GM19043 (cell line): ENCODE data around the gene LRRK1.

ENCODE experiments used
- ATAC-seq: cut with Tn5 transposase; IDR thresholded peaks from one replicate; pipeline ENCODE4 v1.9.1; 2021; ENCODE audit warnings: low read depth; ENCODE audit not compliant: unreplicated experiment

The LRRK1 gene

DNA sequence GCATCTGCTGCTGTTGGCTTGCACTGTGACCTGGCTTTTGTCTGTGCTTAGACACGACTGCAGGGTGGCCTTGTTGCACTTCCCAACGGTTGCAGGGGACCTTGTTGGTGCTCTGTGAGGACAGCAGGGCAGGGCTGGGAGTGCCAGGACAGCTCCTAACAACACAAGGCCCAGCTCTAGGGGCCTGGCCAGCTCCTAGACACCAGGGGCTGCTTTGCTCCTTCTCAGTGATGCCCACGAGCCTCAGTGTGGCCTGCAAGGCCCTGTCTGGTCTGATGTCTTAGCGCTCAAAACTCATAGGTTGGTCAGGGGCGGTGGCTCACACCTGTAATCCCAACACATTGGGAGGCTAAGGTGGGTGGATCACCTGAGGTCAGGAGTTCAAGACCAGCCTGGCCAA lies 183.6 kb downstream of the LRRK1 start:
- ATAC-seq, result no peak

GRCh38 chr15:101103598-101103997 lies 184.4 kb downstream of the LRRK1 start:
- ATAC-seq, result no peak

- ATAC-seq, result no peak
Observed at GRCh38 chr15:101104141-101104540, 185.0 kb downstream of the LRRK1 start.

GRCh38 chr15:101105059-101105891 lies 186.1 kb downstream of the LRRK1 start:
- ATAC-seq, result no peak

- no peak for ATAC-seq
Observed at GRCh38 chr15:101107101-101107500, 187.9 kb downstream of the LRRK1 start.

DNA sequence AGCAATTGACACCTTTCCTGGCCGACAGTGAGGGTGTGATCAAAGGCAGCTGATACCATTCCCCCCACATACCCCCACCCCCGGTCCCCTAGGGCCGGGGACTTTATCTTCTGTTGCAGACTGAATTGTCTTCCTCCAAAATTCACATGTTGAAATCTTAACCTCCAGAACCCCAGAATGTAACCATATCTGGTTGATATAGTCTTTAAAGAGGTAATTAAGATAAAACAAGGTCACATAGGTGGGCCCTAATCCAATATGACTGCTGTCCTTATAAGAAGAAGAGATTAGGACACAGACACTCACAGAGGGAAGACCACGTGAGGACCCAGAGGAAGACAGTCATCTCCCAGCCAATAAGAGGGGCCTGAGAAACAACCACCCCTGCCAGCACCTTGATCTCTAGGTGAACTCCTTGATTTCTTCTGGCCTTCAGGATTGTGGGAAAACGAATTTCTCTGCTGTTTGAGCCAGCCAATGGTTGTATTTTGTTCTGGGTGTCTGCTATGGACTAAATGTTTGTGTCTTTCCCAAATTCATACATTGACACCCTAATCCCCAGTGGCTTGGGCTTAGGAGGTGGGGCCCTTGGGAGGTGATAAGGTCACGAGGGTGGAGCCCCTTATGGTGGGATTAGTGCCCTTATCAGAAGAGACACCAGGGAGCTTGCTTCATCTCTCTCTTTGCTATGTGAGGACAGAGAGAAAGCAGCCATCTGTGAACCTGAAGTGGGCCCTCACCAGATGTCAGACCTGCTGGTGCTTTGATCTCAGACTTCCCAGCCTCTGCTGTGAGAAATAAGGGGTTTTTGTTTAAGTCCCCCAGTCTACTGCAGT lies 188.7 kb downstream of the LRRK1 start:
- ATAC-seq, result no peak

DNA sequence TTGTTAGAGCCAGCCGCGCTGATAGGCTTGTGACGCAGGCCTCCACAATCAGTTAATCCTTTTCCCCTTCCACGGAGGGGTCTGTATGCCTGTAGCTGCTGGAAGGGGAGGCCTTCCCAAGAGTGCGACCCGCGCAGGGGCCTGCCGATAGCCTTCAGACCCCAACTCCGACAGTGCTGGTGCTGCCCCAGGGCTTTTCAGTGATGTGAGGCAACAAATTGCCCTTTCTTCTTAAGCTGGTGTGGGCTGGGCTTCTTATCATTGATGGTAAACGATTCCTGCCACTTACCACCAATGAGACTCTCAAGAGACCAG lies 189.3 kb downstream of the LRRK1 start:
- ATAC-seq, result no peak

GRCh38 chr15:101108791-101109190 lies 189.6 kb downstream of the LRRK1 start:
- ATAC-seq, result no peak

DNA sequence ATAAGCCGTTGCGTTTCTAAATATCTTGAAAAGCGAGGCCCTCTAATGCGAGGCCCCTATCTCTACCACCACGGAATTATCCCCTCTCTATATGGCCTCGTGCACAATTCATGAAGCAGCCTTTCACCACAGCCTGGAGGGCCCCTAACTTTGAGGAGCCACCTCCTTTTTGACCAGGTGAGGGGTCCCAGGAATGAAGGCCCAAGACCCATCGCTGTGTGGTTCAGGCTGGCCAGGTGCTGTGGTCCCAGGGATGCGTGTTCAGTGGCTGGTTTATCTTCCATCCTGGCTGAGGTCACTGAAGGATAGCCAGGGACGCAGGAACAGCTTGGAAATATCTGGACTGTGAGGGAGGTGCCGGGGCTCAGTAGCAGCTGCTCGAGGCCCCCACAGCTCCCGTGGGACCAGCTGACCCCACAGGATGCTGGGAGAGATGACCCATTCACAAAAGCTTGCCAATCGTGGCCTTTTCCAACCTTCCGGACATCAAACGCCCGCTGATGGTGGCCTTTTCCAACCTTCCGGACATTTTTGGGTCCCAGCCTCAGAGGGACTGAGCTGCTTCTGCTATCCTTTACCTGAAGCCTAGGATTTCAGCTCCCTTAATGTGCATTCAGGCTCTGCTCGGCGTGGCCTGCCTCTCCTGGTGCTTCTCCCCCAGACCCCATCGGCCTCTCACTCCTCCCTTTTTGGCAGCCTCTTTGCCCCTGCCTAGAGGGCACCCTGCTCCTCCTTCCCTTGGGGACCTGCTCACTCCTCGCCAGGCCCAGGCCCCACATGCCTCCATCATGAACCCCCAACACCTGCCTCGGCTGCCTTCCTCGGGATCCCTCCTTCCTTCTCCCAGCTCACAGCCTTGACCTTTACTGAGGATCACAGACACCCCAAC lies 191.8 kb downstream of the LRRK1 start:
- no peak for ATAC-seq

- no peak for ATAC-seq
Observed at GRCh38 chr15:101111570-101112262, 192.6 kb downstream of the LRRK1 start.

- ATAC-seq, result no peak
Observed at GRCh38 chr15:101112336-101113113, 193.4 kb downstream of the LRRK1 start.

GRCh38 chr15:101113114-101114005 lies 194.2 kb downstream of the LRRK1 start:
- ATAC-seq, result no peak

- ATAC-seq, result no peak
Observed at GRCh38 chr15:101114166-101114565, 195.0 kb downstream of the LRRK1 start.

- no peak for ATAC-seq
Observed at GRCh38 chr15:101114610-101115009, 195.5 kb downstream of the LRRK1 start.

DNA sequence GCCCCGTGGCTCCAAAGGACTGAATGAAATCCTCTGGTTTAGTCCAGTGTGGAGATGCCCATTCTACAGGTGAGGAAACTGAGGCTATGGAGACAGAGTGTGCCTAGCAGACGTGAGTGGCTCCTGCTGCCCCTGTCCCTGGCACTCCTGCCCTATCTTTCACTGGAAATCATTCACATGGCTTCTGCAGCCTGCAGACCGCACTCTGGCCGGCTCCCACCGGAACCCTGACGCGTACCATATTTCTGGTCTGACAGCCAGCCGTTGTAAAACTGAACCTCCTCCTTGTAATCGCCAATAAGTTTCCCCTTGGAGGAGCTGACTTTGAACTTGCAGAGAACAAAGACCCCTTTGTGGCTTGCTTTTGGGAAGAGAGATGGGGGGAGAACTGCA lies 196.2 kb downstream of the LRRK1 start:
- no peak for ATAC-seq

GRCh38 chr15:101115786-101116680 lies 196.9 kb downstream of the LRRK1 start:
- ATAC-seq, result no peak

DNA sequence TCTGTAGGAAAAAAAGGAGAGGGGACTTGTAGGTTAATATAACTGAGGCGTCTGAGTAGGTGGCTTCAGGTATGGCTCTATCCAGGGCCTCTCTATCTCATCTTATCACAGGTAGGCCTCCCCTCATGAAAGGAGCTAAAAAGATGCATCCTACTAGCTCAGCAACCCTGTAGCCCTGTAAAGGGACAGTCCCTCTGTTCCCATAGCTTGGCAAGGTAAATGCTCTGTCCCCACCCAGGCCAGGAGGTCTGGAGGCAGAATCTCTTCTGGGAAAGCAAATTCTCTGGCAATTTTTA lies 197.5 kb downstream of the LRRK1 start:
- ATAC-seq, result no peak

GRCh38 chr15:101118116-101118515 lies 199.0 kb downstream of the LRRK1 start:
- no peak for ATAC-seq
